H1 (cell line): ENCODE results near the gene PEPD. TPM values are rescaled to one million over a fixed set of nuclear protein-coding genes. Genes with fewer than 3 reads are reported as not detected.

Source experiments
- BACH1 ChIP-seq: IDR thresholded peaks from 2 replicates; pipeline ENCODE4 v1.6.1; 2012; ENCODE audit warnings: low read length, improper control_type of control experiment
- GABPA ChIP-seq: IDR thresholded peaks from 2 replicates; pipeline ENCODE4 v1.6.1; 2011; ENCODE audit warnings: mild to moderate bottlenecking, low read length, moderate library complexity, borderline replicate concordance; ENCODE audit not compliant: insufficient read depth
- NANOG ChIP-seq: IDR thresholded peaks from 2 replicates; pipeline ENCODE4 v1.6.1; 2011; ENCODE audit warnings: low read length, low read depth, mild to moderate bottlenecking, inconsistent platforms; ENCODE audit not compliant: insufficient read depth, poor library complexity, severe bottlenecking
- RAD21 ChIP-seq, 2 experiments: IDR thresholded peaks in 1 of 2; conservative IDR thresholded peaks in 1 of 2; 2 replicates each; pipeline ENCODE4 v1.6.1; 2011; ENCODE audit warnings: low read depth in 2 of 2, low read length in 2 of 2, improper control_type of control experiment in 1 of 2, inconsistent platforms in 1 of 2, mild to moderate bottlenecking in 1 of 2, moderate library complexity in 1 of 2
- SIX5 ChIP-seq: IDR thresholded peaks from 2 replicates; pipeline ENCODE4 v1.6.1; 2011; ENCODE audit warnings: mild to moderate bottlenecking, low read depth, low read length
- polyA plus RNA-seq, 7 experiments: library from polyadenylated mRNA; depleted of rRNA in 3 of 7; stranded (reverse) in 5 of 7; unstranded in 2 of 7; fragments of >200 nt in 5 of 7; fragments of 200-250 nt in 2 of 7; gene quantifications; 1 replicate in 5 of 7; 2 replicates in 1 of 7; 4 replicates in 1 of 7; pipeline versions ENCODE4 v1.2.1 to v1.2.3, GENCODE V29; 2011 to 2013; ENCODE audit warnings: missing spikeins in 2 of 7, mixed read lengths in 2 of 7
- total RNA-seq: library from RNA; stranded (reverse); fragmentation: NEBNext Ultra II Directional; extraction: Animal tissue kit (Norgen Biotek cat#: 25700); gene quantifications from 2 replicates; pipeline ENCODE4 v1.2.1, GENCODE V29; 2021
- TF ChIP-seq, protein P1 (sequence below): IDR thresholded peaks from 2 replicates; pipeline ENCODE4 v1.6.1; 2012; ENCODE audit warnings: inconsistent platforms

Gene PEPD
- total and polyA plus RNA-seq, 2 of the 8 experiments (the other 6 are each of a cell fraction or from before 2014, with no cell fraction given), result 84.1 to 178 TPM

DNA sequence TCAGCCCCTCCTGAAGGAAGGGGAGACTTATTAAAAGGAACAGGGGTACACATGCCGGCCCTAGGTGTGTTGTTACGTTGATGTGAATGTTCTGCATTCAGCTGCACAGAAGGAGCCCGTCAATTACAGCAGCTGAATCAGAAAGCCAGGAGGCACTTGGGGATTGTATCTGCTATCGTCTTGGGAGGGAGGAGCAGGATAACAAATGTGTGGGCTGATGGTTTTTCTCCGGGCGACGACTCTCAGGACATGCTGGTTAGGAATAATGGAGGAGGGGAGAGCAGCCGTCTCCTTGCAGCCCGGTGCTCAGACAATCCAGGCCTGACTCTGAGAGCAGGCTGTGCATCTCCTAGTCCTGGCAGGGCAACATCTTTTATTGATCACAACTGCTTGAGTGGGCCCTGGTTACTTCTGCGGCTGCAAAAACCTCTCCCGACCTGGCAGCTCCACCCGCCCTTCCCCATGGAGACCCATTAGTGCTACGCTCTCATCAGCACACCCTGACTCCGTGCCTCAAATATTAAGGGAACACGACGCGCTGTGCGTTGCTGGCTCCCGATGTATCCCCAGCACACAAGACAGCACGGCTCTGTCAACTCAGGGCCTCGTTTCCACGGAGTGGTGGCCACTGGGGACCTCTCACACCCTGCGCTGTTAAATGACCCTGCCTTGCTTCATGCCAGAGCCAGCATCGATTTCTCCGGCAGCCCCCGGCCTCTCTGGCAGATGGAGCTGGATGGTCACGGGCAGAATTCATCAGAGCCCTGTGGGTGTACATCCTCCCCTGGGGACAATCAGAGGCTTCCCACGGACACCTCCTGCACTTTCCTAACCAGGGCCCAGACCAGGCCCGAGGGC is 25.3 kb downstream of the PEPD start (continued):
- TF ChIP-seq GABPA (no peak), NANOG (no peak), BACH1 (no peak), SIX5 (no peak), RAD21 (IDR thresholded peaks at IDR 0.05 in 1 of 2, conservative IDR thresholded peaks at IDR 0.05 in 1 of 2; ENCODE audit: low read depth in 2 of 2, low read length in 2 of 2) (no peak)
- TF ChIP-seq, protein P1, sequence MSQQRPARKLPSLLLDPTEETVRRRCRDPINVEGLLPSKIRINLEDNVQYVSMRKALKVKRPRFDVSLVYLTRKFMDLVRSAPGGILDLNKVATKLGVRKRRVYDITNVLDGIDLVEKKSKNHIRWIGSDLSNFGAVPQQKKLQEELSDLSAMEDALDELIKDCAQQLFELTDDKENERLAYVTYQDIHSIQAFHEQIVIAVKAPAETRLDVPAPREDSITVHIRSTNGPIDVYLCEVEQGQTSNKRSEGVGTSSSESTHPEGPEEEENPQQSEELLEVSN, result no peak
